Mucosa of descending colon (tissue), 3 donors: Measurements from ENCODE around the gene SLC16A8. TPM values are rescaled to one million over a fixed set of nuclear protein-coding genes. Genes with fewer than 3 reads are reported as not detected.

Experiments
- ATAC-seq: fragments of 200-7000 bp; cut with Tn5 transposase; one replicate; pipeline ENCODE4 v1.9.1; 2020; ENCODE audit warnings: mild to moderate bottlenecking, moderate library complexity
- DNase-seq, 3 donors: peaks; one replicate each; pipeline ENCODE4 v3.0.0-alpha.2; 2020
- H3K36me3 ChIP-seq: fragments of 200-600 bp; one replicate; pipeline ENCODE4 v1.8.0; 2021; ENCODE audit warnings: low read depth, mild to moderate bottlenecking
- H3K4me1 ChIP-seq: fragments of 200-600 bp; one replicate; pipeline ENCODE4 v1.8.0; 2021; ENCODE audit warnings: low read depth, mild to moderate bottlenecking
- H3K4me3 ChIP-seq: fragments of 200-600 bp; one replicate; pipeline ENCODE4 v1.8.0; 2021; ENCODE audit warnings: mild to moderate bottlenecking
- H3K9me3 ChIP-seq: fragments of 200-600 bp; one replicate; pipeline ENCODE4 v1.8.0; 2021; ENCODE audit warnings: mild to moderate bottlenecking
- CTCF ChIP-seq: fragments of 200-600 bp; IDR thresholded peaks from one replicate; pipeline ENCODE4 v1.8.0; 2022; ENCODE audit warnings: antibody characterized with exemption, mild to moderate bottlenecking
- intact Hi-C, 2 donors: fragments of 100-400 bp; cut with DNase I in 1 of 2; cut with micrococcal nuclease in 1 of 2; formaldehyde crosslinking; loops; one replicate each; pipeline versions ENCODE4 v1.11.0 to v1.11.1; 2022; cut with DNase I, micrococcal nuclease
- total RNA-seq, 3 donors: library from RNA; stranded (reverse); fragmentation: NEBNext Ultra II Directional in 2 of 3; extraction: Animal tissue kit (Norgen Biotek cat#: 25700) in 2 of 3; gene quantifications; one replicate each; pipeline versions ENCODE4 v1.2.1 to v1.2.4, GENCODE V29; 2021 to 2023
- donor health status: DM: no; HTN: no; CAD: no; lungs with moderate emphysema.
- donor health status: DM: no; HTN: no; CAD: no.
- donor health status: DM: no; HTN: yes; CAD: no.

The SLC16A8 gene
- total RNA-seq, 3 donors from 2014 or later = not detected

GRCh38 chr22:38078046-38078840 lies 5.7 kb downstream of the SLC16A8 start:
- DNase-seq (no peak), ATAC-seq (no peak)
- H3K36me3 ChIP-seq = no peaks in the 10 kb centered on the region
- intact Hi-C loops = no loop called here
- TF ChIP-seq CTCF = no peak
- peaks cover 20% of the 10 kb centered on the region for H3K4me1 ChIP-seq
- no peaks in the 10 kb centered on the region for H3K9me3 ChIP-seq
- no peak overlapping the region for H3K4me3 ChIP-seq

- Histone ChIP-seq H3K4me3 (no peak overlapping the region), H3K4me1 (peaks cover 20% of the 10 kb centered on the region), H3K36me3 (no peaks in the 10 kb centered on the region), H3K9me3 (no peaks in the 10 kb centered on the region)
- intact Hi-C loops = no loop called here
- no peak for TF ChIP-seq CTCF
- ATAC-seq (no peak), DNase-seq (peak in 1 of 3 donors; percentile 40)
These were observed 6.4 kb downstream of the SLC16A8 start for GRCh38 chr22:38077595-38077994.

- no peak for TF ChIP-seq CTCF
- intact Hi-C loops = no loop called here
- ATAC-seq (no peak), DNase-seq (peak in 1 of 3 donors; percentile 28)
- no peak overlapping the region for H3K4me3 ChIP-seq
- no peaks in the 10 kb centered on the region for H3K9me3 ChIP-seq
- no peaks in the 10 kb centered on the region for H3K36me3 ChIP-seq
- H3K4me1 ChIP-seq = peaks cover 15% of the 10 kb centered on the region
These were observed 6.9 kb downstream of the SLC16A8 start for GRCh38 chr22:38077096-38077495.

GRCh38 chr22:38075961-38076360 lies 8.0 kb downstream of the SLC16A8 start:
- Histone ChIP-seq H3K4me1 (peaks cover 5% of the 10 kb centered on the region), H3K4me3 (no peak overlapping the region), H3K9me3 (no peaks in the 10 kb centered on the region), H3K36me3 (no peaks in the 10 kb centered on the region)
- DNase-seq = peak in 1 of 3 donors; percentile 29
- no peak for TF ChIP-seq CTCF
- no peak for ATAC-seq
- intact Hi-C loops = no loop called here

GRCh38 chr22:38075105-38075825 lies 8.7 kb downstream of the SLC16A8 start:
- Histone ChIP-seq H3K4me1 (no peaks in the 10 kb centered on the region), H3K9me3 (no peaks in the 10 kb centered on the region), H3K36me3 (no peaks in the 10 kb centered on the region), H3K4me3 (no peak overlapping the region)
- ATAC-seq (no peak), DNase-seq (peak in 2 of 3 donors; percentile 21 to 41)
- intact Hi-C loops = no loop called here
- no peak for TF ChIP-seq CTCF
